IMR-90 (cell line): ENCODE measurements around the gene TREM2. TPM values are rescaled to one million over a fixed set of nuclear protein-coding genes. Genes with fewer than 3 reads are reported as not detected.

ENCODE experiments used
- ATAC-seq: fragments of 200-7000 bp; cut with Tn5 transposase; 2 replicates; pipeline ENCODE4 v1.9.1; 2020; ENCODE audit warnings: low read depth, mild to moderate bottlenecking, moderate library complexity
- BruUV-seq: library from RNA; stranded (reverse); fragments of 400-500 nt; replicated peaks from 2 replicates; lab custom pipeline; 2021; lab: Mats Ljungman, UMichigan
- CTCF ChIA-PET: fragments of 300-600 bp; formaldehyde crosslinking; extraction: SDS; loops from one replicate; lab custom pipeline; 2021; ENCODE audit warnings: antibody characterized with exemption; lab: Yijun Ruan, JAX
- POLR2A ChIA-PET: fragments of 300-600 bp; sonication (Branson Sonifier 250); formaldehyde crosslinking; loops from one replicate; lab custom pipeline; 2022; ENCODE audit warnings: antibody characterized with exemption; ENCODE audit not compliant: unreplicated experiment; lab: Charles Lee
- DNase-seq: peaks from one replicate; pipeline ENCODE4 v3.0.0; 2013
- H2AFZ ChIP-seq: replicated peaks from 2 replicates; pipeline ENCODE3; 2013; ENCODE audit warnings: low read length, mild to moderate bottlenecking; ENCODE audit not compliant: poor library complexity
- H2AK5ac ChIP-seq: 2 replicates; pipeline ENCODE4 v1.6.1; 2013; ENCODE audit warnings: low read depth, low read length, inconsistent platforms
- H2AK9ac ChIP-seq: replicated peaks from 2 replicates; pipeline ENCODE3; 2013; ENCODE audit warnings: mild to moderate bottlenecking, low read depth, low read length, moderate library complexity; ENCODE audit not compliant: poor library complexity
- H2BK120ac ChIP-seq: 2 replicates; pipeline ENCODE4 v1.6.1; 2013; ENCODE audit warnings: low read depth, low read length, inconsistent platforms
- H2BK15ac ChIP-seq: 3 replicates; pipeline ENCODE4 v1.6.1; 2013; ENCODE audit warnings: low read depth, low read length, inconsistent platforms
- H2BK20ac ChIP-seq: 2 replicates; pipeline ENCODE4 v1.6.1; 2013; ENCODE audit warnings: low read depth, mild to moderate bottlenecking, inconsistent platforms, low read length, moderate library complexity
- H2BK5ac ChIP-seq: 2 replicates; pipeline ENCODE4 v1.6.1; 2013; ENCODE audit warnings: mild to moderate bottlenecking, low read depth, low read length, inconsistent platforms; ENCODE audit not compliant: poor library complexity, severe bottlenecking
- H3K14ac ChIP-seq: replicated peaks from 2 replicates; pipeline ENCODE4 v1.6.1; 2013; ENCODE audit warnings: low read depth, low read length, inconsistent platforms
- H3K18ac ChIP-seq: 2 replicates; pipeline ENCODE4 v1.6.1; 2013; ENCODE audit warnings: low read depth, low read length, control low read depth
- H3K23ac ChIP-seq: 2 replicates; pipeline ENCODE4 v1.6.1; 2013; ENCODE audit warnings: low read depth, low read length, inconsistent platforms
- H3K27ac ChIP-seq: 2 replicates; pipeline ENCODE4 v1.5.1; 2013; ENCODE audit warnings: mild to moderate bottlenecking, control low read depth, low read length; ENCODE audit not compliant: insufficient read depth
- H3K27me3 ChIP-seq: 2 replicates; pipeline ENCODE4 v1.6.1; 2013; ENCODE audit warnings: low read length; ENCODE audit not compliant: control insufficient read depth, insufficient read depth
- H3K36me3 ChIP-seq: 2 replicates; pipeline ENCODE4 v1.6.1; 2013; ENCODE audit warnings: low read length, mixed read lengths; ENCODE audit not compliant: control insufficient read depth, insufficient read depth
- H3K4ac ChIP-seq: 2 replicates; pipeline ENCODE4 v1.6.1; 2013; ENCODE audit warnings: low read depth, low read length, inconsistent platforms
- H3K4me1 ChIP-seq: 2 replicates; pipeline ENCODE4 v1.6.1; 2013; ENCODE audit warnings: low read length, mixed read lengths; ENCODE audit not compliant: control insufficient read depth, insufficient read depth
- H3K4me2 ChIP-seq: 2 replicates; pipeline ENCODE4 v1.6.1; 2013; ENCODE audit warnings: low read depth, mild to moderate bottlenecking, control low read depth, low read length, moderate library complexity
- H3K4me3 ChIP-seq: 2 replicates; pipeline ENCODE4 v1.5.1; 2013; ENCODE audit warnings: low read depth, mild to moderate bottlenecking, control low read depth, low read length, moderate library complexity; ENCODE audit not compliant: insufficient read depth
- H3K56ac ChIP-seq: 2 replicates; pipeline ENCODE4 v1.6.1; 2013; ENCODE audit warnings: low read length, inconsistent platforms; ENCODE audit not compliant: insufficient read depth; ENCODE audit errors: extremely low read depth
- H3K79me1 ChIP-seq, 2 experiments: 2 replicates each; pipeline ENCODE4 v1.6.1; 2013; ENCODE audit warnings: low read length in 2 of 2, inconsistent platforms in 1 of 2, low read depth in 1 of 2
- H3K9ac ChIP-seq: 2 replicates; pipeline ENCODE4 v1.6.1; 2013; ENCODE audit warnings: low read depth, low read length, control low read depth
- H3K9me1 ChIP-seq: 2 replicates; pipeline ENCODE4 v1.6.1; 2013; ENCODE audit warnings: low read length, inconsistent platforms; ENCODE audit not compliant: insufficient read depth
- H3K9me3 ChIP-seq: 2 replicates; pipeline ENCODE4 v1.6.1; 2013; ENCODE audit warnings: low read length; ENCODE audit not compliant: control insufficient read depth, insufficient read depth
- H4K20me1 ChIP-seq: 2 replicates; pipeline ENCODE4 v1.6.1; 2013; ENCODE audit warnings: low read length, inconsistent platforms; ENCODE audit not compliant: insufficient read depth
- H4K5ac ChIP-seq: 2 replicates; pipeline ENCODE4 v1.6.1; 2013; ENCODE audit warnings: mild to moderate bottlenecking, low read depth, low read length, control low read depth
- H4K8ac ChIP-seq, 2 experiments: 2 replicates each; pipeline ENCODE4 v1.6.1; 2013; ENCODE audit warnings: low read depth in 2 of 2, low read length in 2 of 2, control low read depth in 1 of 2, inconsistent platforms in 1 of 2
- H4K91ac ChIP-seq: 2 replicates; pipeline ENCODE4 v1.6.1; 2013; ENCODE audit warnings: low read depth, low read length, inconsistent platforms; ENCODE audit not compliant: insufficient read depth
- MAFK ChIP-seq: IDR thresholded peaks from 2 replicates; pipeline ENCODE4 v1.6.1; 2012; ENCODE audit warnings: low read depth, low read length, improper control_type of control experiment
- MAZ ChIP-seq: IDR thresholded peaks from 2 replicates; pipeline ENCODE4 v1.6.1; 2012; ENCODE audit warnings: low read depth, mild to moderate bottlenecking, low read length, improper control_type of control experiment, moderate library complexity, borderline replicate concordance
- WGBS, 2 experiments: methylation state at CpG; one replicate each; pipeline versions ENCODE4 v1.1.5 to v1.1.7; 2013; ENCODE audit warnings: missing lambda C conversion rate in 2 of 2; ENCODE audit not compliant: insufficient read length in 1 of 2; ENCODE audit errors: extremely low coverage in 2 of 2; 5-methylcytosine and 5-hydroxymethylcytosine counted together
- dilution Hi-C: fragments of 300-500 bp; cut with HindIII; formaldehyde crosslinking; loops from one replicate; pipeline ENCODE4 v1.14.3; 2018; ENCODE audit warnings: low sequenced_read_pairs; ENCODE audit not compliant: unreplicated experiment
- in situ Hi-C: fragments of 300-500 bp; cut with MboI; formaldehyde crosslinking; loops from 3 replicates; pipeline ENCODE4 v1.14.3; 2019; ENCODE audit warnings: low sequenced_read_pairs, inconsistent platforms, mixed read lengths
- intact Hi-C: fragments of 100-400 bp; cut with micrococcal nuclease; formaldehyde crosslinking; loops from 2 replicates; pipeline ENCODE4 v1.10.0; 2022
- polyA plus RNA-seq, 3 experiments: library from polyadenylated mRNA; depleted of rRNA; stranded (reverse); fragments of >200 nt; gene quantifications; 2 replicates each; pipeline ENCODE4 v1.2.3, GENCODE V29; 2012; ENCODE audit warnings: low replicate concordance in 1 of 3
- total RNA-seq: library from RNA; depleted of rRNA; stranded (reverse); fragments of >200 nt; gene quantifications from 2 replicates; pipeline ENCODE4 v1.2.3, GENCODE V29; 2012

Gene TREM2
- total and polyA plus RNA-seq, 2 of the 4 experiments (the other 2 are of a cell fraction) = not detected

- Histone ChIP-seq H3K14ac (no peak overlapping the region), H3K9ac (no peak overlapping the region), H2BK15ac (no peak overlapping the region), H3K9me3 (no peaks in the 10 kb centered on the region), H4K91ac (no peak overlapping the region), H3K9me1 (no peaks in the 10 kb centered on the region), H4K8ac (no peak overlapping the region), H3K23ac (no peak overlapping the region), H3K4ac (no peak overlapping the region), H3K56ac (no peak overlapping the region), H3K4me2 (no peak overlapping the region), H2AK9ac (no peak overlapping the region), H3K18ac (no peak overlapping the region), H2AK5ac (no peak overlapping the region), H2BK20ac (no peak overlapping the region), H3K4me3 (no peak overlapping the region), H3K27ac (no peak overlapping the region), H2BK120ac (no peak overlapping the region), H4K5ac (no peak overlapping the region), H3K36me3 (no peaks in the 10 kb centered on the region), H3K27me3 (no peaks in the 10 kb centered on the region), H2AFZ (no peak overlapping the region), H3K4me1 (no peaks in the 10 kb centered on the region), H3K79me1 (no peaks in the 10 kb centered on the region), H4K20me1 (no peaks in the 10 kb centered on the region), H2BK5ac (no peak overlapping the region)
- dilution Hi-C loops = no loop called here
- intact Hi-C loops = no loop called here
- CTCF ChIA-PET = no interaction called here
- no TSS peak for BruUV-seq
- no peak for TF ChIP-seq MAZ
- TF ChIP-seq MAFK = peak; percentile 89
- in situ Hi-C loops = no loop called here
- ATAC-seq = no peak
- POLR2A ChIA-PET = no interaction called here
- no peak for DNase-seq
- no CpG with 5 or more reads among the region's 3 CpGs for WGBS, 2 experiments
These were observed 27.7 kb downstream of the TREM2 start for GRCh38 chr6:41135062-41135832.
